LNCaP clone FGC (cell line): Measurements from ENCODE around the gene TC2N.

Source experiments
- DNase-seq: peaks from one replicate; pipeline ENCODE4 v3.0.0-alpha.2; 2011; ENCODE audit warnings: low read depth
- H3K4me3 ChIP-seq: 2 replicates; pipeline ENCODE4 v1.5.1; 2011; ENCODE audit warnings: mild to moderate bottlenecking, low read depth, low read length, control low read depth
- TF ChIP-seq, protein P1 (sequence below): IDR thresholded peaks from 2 replicates; pipeline ENCODE4 v1.5.1; 2012; ENCODE audit warnings: mild to moderate bottlenecking; ENCODE audit not compliant: control insufficient read depth, insufficient read depth; ENCODE audit errors: extremely low read depth

TC2N gene

DNA sequence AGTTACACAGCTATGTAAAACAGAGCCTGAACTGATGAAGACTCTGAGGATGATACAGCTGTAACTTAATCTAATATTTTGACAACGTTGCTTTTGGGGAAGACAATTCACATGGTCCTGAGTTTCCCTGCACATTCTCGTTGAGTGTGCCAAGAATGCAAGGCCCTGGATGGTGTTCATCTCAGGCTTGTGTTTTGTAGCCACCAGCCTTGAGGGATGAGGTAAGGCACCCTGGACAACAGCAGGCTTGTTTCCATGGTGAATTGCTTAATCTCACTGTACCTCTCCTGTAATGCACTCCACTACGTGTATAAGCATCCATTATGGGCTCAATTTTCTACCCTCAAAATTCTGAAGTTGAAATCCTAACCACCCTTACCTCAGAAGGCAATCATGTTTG lies 137.6 kb downstream of the TC2N start:
- H3K4me3 ChIP-seq = no peak overlapping the region
- TF ChIP-seq, protein P1, sequence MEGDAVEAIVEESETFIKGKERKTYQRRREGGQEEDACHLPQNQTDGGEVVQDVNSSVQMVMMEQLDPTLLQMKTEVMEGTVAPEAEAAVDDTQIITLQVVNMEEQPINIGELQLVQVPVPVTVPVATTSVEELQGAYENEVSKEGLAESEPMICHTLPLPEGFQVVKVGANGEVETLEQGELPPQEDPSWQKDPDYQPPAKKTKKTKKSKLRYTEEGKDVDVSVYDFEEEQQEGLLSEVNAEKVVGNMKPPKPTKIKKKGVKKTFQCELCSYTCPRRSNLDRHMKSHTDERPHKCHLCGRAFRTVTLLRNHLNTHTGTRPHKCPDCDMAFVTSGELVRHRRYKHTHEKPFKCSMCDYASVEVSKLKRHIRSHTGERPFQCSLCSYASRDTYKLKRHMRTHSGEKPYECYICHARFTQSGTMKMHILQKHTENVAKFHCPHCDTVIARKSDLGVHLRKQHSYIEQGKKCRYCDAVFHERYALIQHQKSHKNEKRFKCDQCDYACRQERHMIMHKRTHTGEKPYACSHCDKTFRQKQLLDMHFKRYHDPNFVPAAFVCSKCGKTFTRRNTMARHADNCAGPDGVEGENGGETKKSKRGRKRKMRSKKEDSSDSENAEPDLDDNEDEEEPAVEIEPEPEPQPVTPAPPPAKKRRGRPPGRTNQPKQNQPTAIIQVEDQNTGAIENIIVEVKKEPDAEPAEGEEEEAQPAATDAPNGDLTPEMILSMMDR = no peak
- no peak for DNase-seq
